Posterior vena cava (tissue), 2 donors: ENCODE data around the gene ASGR1. TPM values are rescaled to one million over a fixed set of nuclear protein-coding genes. Genes with fewer than 3 reads are reported as not detected.

Experiments used
- DNase-seq: peaks from one replicate; pipeline ENCODE4 v3.0.0-alpha.2; 2020; ENCODE audit warnings: low spot score
- intact Hi-C, 2 donors: fragments of 100-400 bp; cut with DNase I; formaldehyde crosslinking; loops; one replicate each; pipeline versions ENCODE4 v1.14.1 to v1.14.2; 2022 to 2023
- long read RNA-seq, 2 donors: library from polyadenylated mRNA; unstranded; transcript quantifications; one replicate each; pipeline ENCODE4 v2.0.0, GENCODE V29; 2020 to 2021
- total RNA-seq, 2 donors: library from RNA; stranded (reverse); fragmentation: NEBNext Ultra II Directional; extraction: Animal tissue kit (Norgen Biotek cat#: 25700); gene quantifications; one replicate each; pipeline ENCODE4 v1.2.1, GENCODE V29; 2021
- donor health status: DM: yes; HTN: yes; CAD: no.
- donor health status: DM: yes; HTN: yes; CAD: no.

Gene ASGR1
- 1 to 10 TPM; 1.2 to 2.2 TPM for total RNA-seq
- long read RNA-seq, donor 1, result 0 reads
- long read RNA-seq, donor 2, partial matches to known transcripts, result 0 of 1 reads
- long read RNA-seq, donor 2, other reads (novel, unspliced or antisense), result 1 of 1 reads

- DNase-seq, result peak; percentile 53
- intact Hi-C loops, result no loop called here
These were observed at the start of gene ASGR1 for GRCh38 chr17:7179317-7180254. Gene ASGR1, minus strand, starts transcription at chr17:7179370. Its CDS starts 807 bp downstream, at chr17:7178563.

- intact Hi-C loops, result no loop called here
- no peak for DNase-seq
These were observed 49.8 kb upstream of the ASGR1 start for GRCh38 chr17:7228920-7229319.

GRCh38 chr17:7226721-7227710, 47.8 kb upstream of the ASGR1 start:
- intact Hi-C loops, result no loop called here
- DNase-seq, result no peak

- no peak for DNase-seq
- intact Hi-C loops, result no loop called here
These were observed 46.7 kb upstream of the ASGR1 start for GRCh38 chr17:7225711-7226331.

GRCh38 chr17:7224661-7225111, 45.5 kb upstream of the ASGR1 start:
- DNase-seq, result no peak
- intact Hi-C loops, result no loop called here

- no peak for DNase-seq
- intact Hi-C loops, result no loop called here
These were observed 44.9 kb upstream of the ASGR1 start for GRCh38 chr17:7224110-7224509.

- no peak for DNase-seq
- intact Hi-C loops, result no loop called here
These were observed 44.2 kb upstream of the ASGR1 start for GRCh38 chr17:7223375-7223774.

GRCh38 chr17:7222972-7223292, 43.8 kb upstream of the ASGR1 start:
- intact Hi-C loops, result no loop called here
- no peak for DNase-seq

- no peak for DNase-seq
These were observed 43.2 kb upstream of the ASGR1 start for GRCh38 chr17:7222093-7222971.

GRCh38 chr17:7221278-7222092, 42.3 kb upstream of the ASGR1 start:
- intact Hi-C loops, result no loop called here

More at GRCh38 chr17:7222093-7222971, 43.2 kb upstream of the ASGR1 start:
- intact Hi-C loops, result no loop called here

GRCh38 chr17:7220593-7221277, 41.6 kb upstream of the ASGR1 start:
- intact Hi-C loops, result no loop called here
- DNase-seq, result no peak

More at GRCh38 chr17:7221278-7222092, 42.3 kb upstream of the ASGR1 start:
- no peak for DNase-seq

- peak; percentile 99 for DNase-seq
- intact Hi-C loops, result no loop called here
These were observed 40.8 kb upstream of the ASGR1 start, which contains the start of the genes ACADVL and DLG4 for GRCh38 chr17:7219812-7220592. Gene ACADVL, plus strand, starts transcription at chr17:7219938. Its CDS starts 47 bp downstream, at chr17:7219985. Gene DLG4, minus strand, starts transcription at chr17:7219836.

- intact Hi-C loops, result no loop called here
- DNase-seq, result no peak
These were observed 40.1 kb upstream of the ASGR1 start for GRCh38 chr17:7219229-7219811.

- intact Hi-C loops, result no loop called here
- no peak for DNase-seq
These were observed 39.6 kb upstream of the ASGR1 start for GRCh38 chr17:7218758-7219157.

GRCh38 chr17:7218166-7218565, 39.0 kb upstream of the ASGR1 start:
- intact Hi-C loops, result no loop called here
- no peak for DNase-seq
